Measurements from ENCODE around the gene ERP44.
"Not testable (repeated sequence)": the region's sequence is repeated elsewhere in the genome, so short reads cannot be mapped to it uniquely, and the experiment has no call there.

ERP44 gene

GRCh38 chr9:100074093-100074492 lies 24.7 kb downstream of the ERP44 start:
- no peak for DNase-seq (ENCODE audit: low read depth, low spot score)
- no peak overlapping the region for H3K4me3 ChIP-seq (ENCODE audit: low read length)

DNA sequence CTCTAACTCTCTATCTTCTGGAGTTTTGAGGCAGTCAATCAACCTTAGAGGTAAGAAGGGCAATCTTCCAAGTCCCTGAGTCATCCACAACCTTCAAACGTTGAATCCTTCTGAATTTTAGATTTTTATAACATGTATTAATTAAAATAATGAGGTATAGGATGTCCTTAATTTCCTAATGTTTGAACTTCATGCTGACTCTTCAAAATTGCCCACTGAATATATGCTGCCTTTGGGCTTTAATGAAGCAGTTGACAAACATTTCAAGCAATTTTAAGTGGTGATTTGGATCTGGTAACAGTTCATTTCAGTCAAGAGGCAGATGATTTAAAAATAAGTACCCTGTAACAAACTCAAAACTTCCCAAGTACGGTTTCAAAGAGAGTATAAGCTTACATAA lies 26.0 kb downstream of the ERP44 start:
- no peak overlapping the region for H3K4me3 ChIP-seq (ENCODE audit: low read length)
- DNase-seq (ENCODE audit: low read depth, low spot score): no peak

GRCh38 chr9:100071271-100071670 lies 27.5 kb downstream of the ERP44 start:
- no peak for DNase-seq (ENCODE audit: low read depth, low spot score)

GRCh38 chr9:100070104-100071041 lies 28.4 kb downstream of the ERP44 start:
- H3K4me3 ChIP-seq (ENCODE audit: low read length): no peak overlapping the region
- DNase-seq (ENCODE audit: low read depth, low spot score): no peak

More at GRCh38 chr9:100071271-100071670, 27.5 kb downstream of the ERP44 start:
- no peak overlapping the region for H3K4me3 ChIP-seq (ENCODE audit: low read length)

- DNase-seq (ENCODE audit: low read depth, low spot score); H3K4me3 ChIP-seq (ENCODE audit: low read length): not testable (repeated sequence)
Measured at GRCh38 chr9:100069068-100069467, 29.7 kb downstream of the ERP44 start.

DNA sequence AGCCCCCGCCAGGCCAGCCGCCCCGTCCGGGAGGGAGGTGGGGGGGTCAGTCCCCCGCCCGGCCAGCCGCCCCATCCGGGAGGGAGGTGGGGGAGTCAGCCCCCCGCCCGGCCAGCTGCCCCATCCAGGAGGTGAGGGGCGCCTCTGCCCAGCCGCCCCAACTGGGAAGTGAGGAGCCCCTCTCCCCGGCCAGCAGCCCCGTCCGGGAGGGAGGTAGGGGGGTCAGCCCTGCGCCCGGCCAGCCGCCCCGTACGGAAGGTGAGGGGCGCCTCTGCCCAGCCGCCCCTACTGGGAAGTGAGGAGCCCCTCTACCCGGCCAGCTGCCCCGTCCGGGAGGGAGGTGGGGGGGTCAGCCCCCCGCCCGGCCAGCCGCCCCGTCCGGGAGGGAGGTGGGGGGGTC lies 30.8 kb downstream of the ERP44 start:
- not testable (repeated sequence) for H3K4me3 ChIP-seq (ENCODE audit: low read length); DNase-seq (ENCODE audit: low read depth, low spot score)

DNA sequence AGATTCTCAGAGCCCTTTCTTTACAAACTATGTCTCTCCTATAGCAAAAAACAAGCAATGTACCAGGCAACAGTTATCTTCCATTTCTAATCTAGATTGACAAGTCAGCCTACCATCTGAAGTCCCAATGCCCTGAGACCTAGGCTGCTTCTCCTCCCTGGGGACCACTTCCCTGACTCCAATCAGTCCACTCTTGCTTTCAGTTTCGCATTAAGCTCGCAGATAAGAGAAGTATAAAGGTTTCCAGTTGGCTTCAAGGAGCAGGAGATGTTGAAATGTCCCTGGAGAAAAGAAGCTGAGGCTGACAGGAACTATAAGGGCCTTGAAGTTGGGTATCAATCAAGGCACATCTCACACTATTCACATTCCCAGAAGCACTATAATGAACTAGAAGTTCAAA lies 32.3 kb downstream of the ERP44 start:
- H3K4me3 ChIP-seq (ENCODE audit: low read length): no peak overlapping the region
- no peak for DNase-seq (ENCODE audit: low read depth, low spot score)

DNA sequence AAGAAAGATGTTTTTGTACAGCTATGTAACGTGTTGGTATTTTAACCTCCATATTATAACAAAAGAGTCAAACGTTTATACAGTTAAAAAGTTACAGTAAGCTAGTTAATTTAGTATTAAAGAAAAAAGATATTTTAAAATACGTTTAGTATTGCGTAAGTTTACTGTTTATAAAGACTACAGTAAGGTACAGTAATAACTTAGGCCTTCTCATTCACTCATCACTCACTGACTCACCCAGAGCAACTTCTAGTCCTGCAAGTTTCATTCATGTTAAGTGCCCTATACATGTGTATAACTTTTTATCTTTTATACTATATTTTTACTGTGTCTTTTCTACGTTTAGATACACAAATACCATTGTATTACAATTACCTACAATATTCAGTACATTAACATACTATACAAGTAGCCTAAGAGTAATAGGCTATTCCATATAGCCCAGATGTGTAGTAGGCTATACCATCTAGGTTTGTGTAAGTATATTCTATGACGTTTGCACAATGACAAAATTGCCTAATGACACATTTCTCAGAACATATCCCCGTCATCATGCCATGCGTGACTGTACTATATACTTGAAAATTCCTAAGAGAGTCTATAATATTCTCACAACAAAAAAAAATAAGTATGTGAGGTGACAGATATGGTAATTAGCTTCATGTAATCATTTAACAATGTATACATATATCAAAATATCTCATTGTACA lies 33.8 kb downstream of the ERP44 start:
- H3K4me3 ChIP-seq (ENCODE audit: low read length): no peak overlapping the region
- no peak for DNase-seq (ENCODE audit: low read depth, low spot score)

GRCh38 chr9:100063185-100063584 lies 35.6 kb downstream of the ERP44 start:
- no peak for DNase-seq (ENCODE audit: low read depth, low spot score)
- H3K4me3 ChIP-seq (ENCODE audit: low read length): no peak overlapping the region

DNA sequence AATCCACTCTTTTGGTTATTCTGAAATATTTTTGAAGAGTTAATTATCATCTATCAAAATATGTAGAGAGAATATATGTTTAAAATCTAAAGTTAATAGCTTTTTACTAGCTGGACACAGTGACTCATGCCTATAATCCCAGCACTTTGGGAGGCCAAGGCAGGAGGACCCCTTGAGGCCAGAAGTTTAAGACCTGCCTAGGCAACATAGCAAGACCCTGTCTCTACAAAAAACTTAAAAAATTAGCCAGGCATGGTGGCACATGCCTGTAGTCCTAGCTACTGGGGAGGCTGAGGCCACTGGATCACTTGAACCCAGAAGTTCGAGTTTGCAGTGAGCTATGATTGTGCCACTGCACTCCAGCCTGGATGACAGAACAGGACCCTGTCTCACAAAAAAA lies 36.1 kb downstream of the ERP44 start:
- not testable (repeated sequence) for H3K4me3 ChIP-seq (ENCODE audit: low read length); DNase-seq (ENCODE audit: low read depth, low spot score)

GRCh38 chr9:100058699-100059579 lies 39.9 kb downstream of the ERP44 start:
- no peak for DNase-seq (ENCODE audit: low read depth, low spot score)

GRCh38 chr9:100057624-100058023 lies 41.2 kb downstream of the ERP44 start:
- DNase-seq (ENCODE audit: low read depth, low spot score): no peak
- no peak overlapping the region for H3K4me3 ChIP-seq (ENCODE audit: low read length)

More at GRCh38 chr9:100058699-100059579, 39.9 kb downstream of the ERP44 start:
- H3K4me3 ChIP-seq (ENCODE audit: low read length): no peak overlapping the region

DNA sequence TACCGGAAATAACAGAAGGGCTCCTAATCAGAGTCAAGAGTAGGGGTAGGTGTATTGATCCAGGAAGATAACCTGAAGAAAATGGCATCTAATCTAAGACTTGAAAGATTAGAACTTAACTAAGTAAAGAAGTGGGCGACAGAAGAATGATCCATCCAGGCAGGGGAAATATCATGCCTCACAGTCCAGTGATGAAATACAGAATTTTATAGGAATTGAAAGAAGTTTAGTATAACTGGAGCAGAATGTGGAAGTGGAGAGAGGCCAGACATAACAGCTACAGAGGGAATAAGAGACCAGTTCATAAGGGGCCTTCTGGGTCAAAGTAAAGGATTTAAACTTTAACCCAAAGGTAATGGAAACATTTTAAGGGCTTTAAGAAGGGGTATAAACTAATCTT lies 42.2 kb downstream of the ERP44 start:
- no peak overlapping the region for H3K4me3 ChIP-seq (ENCODE audit: low read length)
- DNase-seq (ENCODE audit: low read depth, low spot score): no peak

DNA sequence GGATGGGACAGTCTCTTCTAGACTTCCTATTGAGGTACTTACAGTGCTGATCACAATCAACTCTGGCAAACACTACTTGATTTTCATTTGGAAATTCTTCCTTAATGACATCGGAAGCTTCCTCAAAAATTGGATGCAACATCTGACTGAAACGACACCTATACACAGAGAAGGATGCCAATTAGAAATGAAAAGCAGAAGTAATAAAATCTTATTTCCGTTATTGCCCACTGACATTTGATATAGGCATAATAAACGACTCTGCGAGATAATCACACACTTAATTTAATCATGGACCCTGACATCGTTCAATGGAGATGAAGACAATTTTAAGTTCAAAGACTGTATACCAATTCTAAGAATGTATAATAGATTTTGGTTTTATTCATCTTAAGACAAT lies 46.4 kb downstream of the ERP44 start:
- no peak for DNase-seq (ENCODE audit: low read depth, low spot score)
- no peak overlapping the region for H3K4me3 ChIP-seq (ENCODE audit: low read length)

GRCh38 chr9:100049551-100049950 lies 49.2 kb downstream of the ERP44 start:
- DNase-seq (ENCODE audit: low read depth, low spot score): no peak

DNA sequence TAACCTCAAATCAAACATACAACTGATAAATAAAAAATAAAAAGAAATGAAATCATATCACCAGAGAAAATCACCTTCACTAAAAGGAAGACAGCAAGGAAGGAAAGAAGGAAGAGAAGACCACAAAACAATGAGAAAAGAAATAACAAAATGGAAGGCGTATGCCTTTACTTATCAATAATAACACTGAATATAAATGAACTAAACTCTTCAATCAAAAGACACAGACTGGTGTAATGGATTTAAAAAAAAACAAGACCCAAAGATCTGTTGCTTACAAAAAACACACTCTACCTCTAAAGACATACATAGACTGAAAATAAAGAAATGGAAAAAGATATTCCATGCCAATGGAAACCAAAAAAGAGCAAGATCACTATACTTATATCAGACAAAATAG lies 60.3 kb downstream of the ERP44 start:
- no peak for DNase-seq (ENCODE audit: low read depth, low spot score)
- no peak overlapping the region for H3K4me3 ChIP-seq (ENCODE audit: low read length)

More at GRCh38 chr9:100049551-100049950, 49.2 kb downstream of the ERP44 start:
- no peak overlapping the region for H3K4me3 ChIP-seq (ENCODE audit: low read length)

DNA sequence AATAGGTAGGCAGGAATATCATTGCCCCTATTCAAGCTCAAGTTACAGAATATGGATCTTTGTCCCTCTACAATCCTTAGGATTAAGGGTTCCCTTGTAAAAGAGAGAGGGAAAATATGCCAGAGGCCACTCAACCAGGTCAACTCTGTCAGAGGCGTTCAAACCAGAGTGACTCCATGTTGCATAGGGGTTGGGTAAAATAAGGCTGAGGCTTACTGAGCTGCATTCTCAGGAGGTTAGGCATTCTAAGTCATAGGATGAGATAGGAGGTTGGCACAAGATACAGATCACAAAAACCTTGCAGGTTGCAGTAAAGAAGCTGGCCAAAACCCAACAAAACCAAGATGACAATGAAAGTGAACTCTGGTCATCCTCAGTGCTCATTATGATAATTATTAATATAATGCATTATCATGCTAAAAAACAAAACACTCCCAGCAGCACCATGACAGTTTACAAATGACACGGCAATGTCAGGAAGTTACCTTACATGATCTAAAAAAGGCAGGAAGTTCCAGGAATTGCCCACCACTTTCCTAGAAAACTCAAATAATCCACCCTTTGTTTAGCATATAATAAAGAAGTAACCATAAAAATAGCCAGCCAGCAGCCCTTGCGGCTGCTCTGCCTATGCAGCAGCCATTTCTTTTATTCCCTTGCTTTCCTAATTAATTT lies 64.8 kb downstream of the ERP44 start:
- no peak overlapping the region for H3K4me3 ChIP-seq (ENCODE audit: low read length)
- DNase-seq (ENCODE audit: low read depth, low spot score): no peak

- no peak overlapping the region for H3K4me3 ChIP-seq (ENCODE audit: low read length)
- DNase-seq (ENCODE audit: low read depth, low spot score): no peak
Measured at GRCh38 chr9:100030548-100030947, 68.3 kb downstream of the ERP44 start.

DNA sequence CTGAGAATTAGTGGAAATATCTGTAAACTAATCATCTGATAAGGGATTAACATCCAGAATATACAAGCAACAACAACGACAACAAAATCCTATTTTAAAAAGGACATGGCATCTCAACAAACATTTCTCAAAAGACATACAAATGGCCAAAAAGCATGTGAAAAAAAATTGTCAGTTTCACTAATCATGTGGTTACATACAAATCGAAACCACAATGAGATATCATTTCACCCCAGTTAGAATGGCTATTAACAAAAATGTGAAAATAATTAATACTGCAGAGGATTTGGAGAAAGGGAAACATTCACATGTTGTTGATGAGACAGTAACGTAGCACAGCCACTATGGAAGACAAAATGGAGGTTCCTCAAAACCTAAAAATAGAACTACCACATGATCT lies 69.5 kb downstream of the ERP44 start:
- DNase-seq (ENCODE audit: low read depth, low spot score): no peak
- H3K4me3 ChIP-seq (ENCODE audit: low read length): no peak overlapping the region

All from Jurkat, Clone E6-1 (cell line).